Heart left ventricle (tissue), 13 donors: ENCODE results near the gene BRINP1.

Experiments used
- CTCF ChIP-seq, 12 donors: fragments of 200-600 bp; sonication (generic) in 4 of 12; IDR thresholded peaks; one replicate each; pipeline versions ENCODE4 v1.5.0 to v1.8.0; 2018 to 2022; ENCODE audit warnings: antibody characterized with exemption in 12 of 12, mild to moderate bottlenecking in 5 of 12
- POLR2A ChIP-seq, 2 donors: fragments of 450-650 bp; IDR thresholded peaks; one replicate each; pipeline ENCODE4 v1.6.1; 2017; ENCODE audit warnings: antibody characterized with exemption in 2 of 2, mild to moderate bottlenecking in 2 of 2, moderate library complexity in 2 of 2
- donor health status: ischemic (EF 13 %, LVEDD 7.1; RV severe dilation, severe dysfunction).
- donor health status: DM: no; HTN: yes; CAD: no.
- donor health status: DM: no; HTN: no; CAD: no.
- donor health status: ischemic (EF 25% LVEDD 6.9; RV normal size, moderate dysfunction).
- donor health status: ischemic (EF 25% LVEDD 5.7; RV mildly dilated, moderate dysfunction).
- donor health status: ischemic (EF 35%, LVEDD 5.7; RV mildly dilated, moderate dysfunction).
- donor health status: nonischemic (EF 11% LVEDD 7.7; RV severe dilation, severe dysfunction).
- donor health status: DM: yes; HTN: yes; CAD: no.
- donor health status: PGD.
- donor health status: ischemic (EF 29% LVEDD 5.4; RV normal size, mild dysfunction).
- donor health status: nonischemic (EF 23%, LVEDD 6.1; RV moderate dilation, normal function).

GRCh38 chr9:119224431-119224830 lies 144.8 kb downstream of the BRINP1 start:
- TF ChIP-seq CTCF (IDR thresholded peaks at IDR 0.05) (no peak), POLR2A (IDR thresholded peaks at IDR 0.05) (no peak)
